Measurements from ENCODE around the gene PTGIS.

DNA sequence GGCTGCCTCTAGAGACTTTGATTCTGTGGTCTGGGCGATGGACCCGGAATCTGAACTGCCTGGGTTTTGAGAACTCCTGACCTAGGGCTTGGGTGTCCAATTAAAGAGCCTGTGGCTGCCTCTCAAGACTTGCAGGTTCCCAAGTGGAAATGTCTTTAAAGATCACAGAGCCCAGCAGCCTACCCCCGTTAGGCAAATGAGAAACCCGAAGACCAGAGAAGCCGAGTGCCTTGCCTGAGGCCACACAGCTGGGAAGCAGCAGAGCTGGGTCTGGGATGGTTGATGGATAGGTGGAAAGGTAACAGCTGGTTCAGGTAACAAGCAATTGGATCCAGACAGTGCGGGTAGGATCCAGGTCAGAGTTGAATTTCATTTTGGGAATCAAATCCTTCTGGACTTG is 111.3 kb downstream of the PTGIS start:
- no peak for TF ChIP-seq POLR2A (IDR thresholded peaks at IDR 0.05)
- no peak for TF ChIP-seq CTCF (IDR thresholded peaks at IDR 0.05)

Data from esophagus squamous epithelium (tissue), 4 donors.